SW 1271 (cell line): Measurements from ENCODE around the gene DCST1.

Experiments
- DNase-seq, 2 experiments: peaks; one replicate each; lab custom pipeline; 2025; lab: John Stamatoyannopoulos, UW

DCST1 gene

GRCh38 chr1:155052439-155053395 lies 19.1 kb downstream of the DCST1 start:
- no peak for DNase-seq

GRCh38 chr1:155053531-155054105 lies 20.0 kb downstream of the DCST1 start:
- no peak for DNase-seq

GRCh38 chr1:155057104-155057503 lies 23.5 kb downstream of the DCST1 start:
- DNase-seq, result no peak

GRCh38 chr1:155057788-155058211 lies 24.2 kb downstream of the DCST1 start:
- no peak for DNase-seq

- no peak for DNase-seq
Observed at GRCh38 chr1:155060736-155061135, 27.1 kb downstream of the DCST1 start.

- peak in 1 of 2 experiments; percentile 67 for DNase-seq
Observed at GRCh38 chr1:155061381-155062150, 27.9 kb downstream of the DCST1 start.

GRCh38 chr1:155062151-155062686 lies 28.6 kb downstream of the DCST1 start:
- DNase-seq, result no peak

GRCh38 chr1:155062702-155063411 lies 29.2 kb downstream of the DCST1 start:
- DNase-seq, result no peak

GRCh38 chr1:155063550-155064110 lies 30.0 kb downstream of the DCST1 start, which contains the start of gene EFNA4:
EFNA4 (plus strand) TSS chr1:155063740; CDS start chr1:155063824, 84 bp downstream.
- peak; percentile 25 to 84 for DNase-seq

- DNase-seq, result peak in 1 of 2 experiments; percentile 18
Observed at GRCh38 chr1:155064111-155064831, 30.6 kb downstream of the DCST1 start.

GRCh38 chr1:155064832-155065429 lies 31.3 kb downstream of the DCST1 start:
- DNase-seq, result no peak

- no peak for DNase-seq
Observed at GRCh38 chr1:155066777-155067176, 33.2 kb downstream of the DCST1 start.

GRCh38 chr1:155068599-155068998 lies 35.0 kb downstream of the DCST1 start:
- DNase-seq, result no peak

GRCh38 chr1:155069551-155070157 lies 36.0 kb downstream of the DCST1 start:
- DNase-seq, result no peak

GRCh38 chr1:155070158-155070621 lies 36.6 kb downstream of the DCST1 start:
- DNase-seq, result no peak

GRCh38 chr1:155070721-155071569 lies 37.3 kb downstream of the DCST1 start:
- no peak for DNase-seq

GRCh38 chr1:155071701-155072100 lies 38.1 kb downstream of the DCST1 start:
- DNase-seq, result no peak

- DNase-seq, result no peak
Observed at GRCh38 chr1:155072531-155073289, 39.1 kb downstream of the DCST1 start.
